Measurements from ENCODE around the gene TRIM75.

DNA sequence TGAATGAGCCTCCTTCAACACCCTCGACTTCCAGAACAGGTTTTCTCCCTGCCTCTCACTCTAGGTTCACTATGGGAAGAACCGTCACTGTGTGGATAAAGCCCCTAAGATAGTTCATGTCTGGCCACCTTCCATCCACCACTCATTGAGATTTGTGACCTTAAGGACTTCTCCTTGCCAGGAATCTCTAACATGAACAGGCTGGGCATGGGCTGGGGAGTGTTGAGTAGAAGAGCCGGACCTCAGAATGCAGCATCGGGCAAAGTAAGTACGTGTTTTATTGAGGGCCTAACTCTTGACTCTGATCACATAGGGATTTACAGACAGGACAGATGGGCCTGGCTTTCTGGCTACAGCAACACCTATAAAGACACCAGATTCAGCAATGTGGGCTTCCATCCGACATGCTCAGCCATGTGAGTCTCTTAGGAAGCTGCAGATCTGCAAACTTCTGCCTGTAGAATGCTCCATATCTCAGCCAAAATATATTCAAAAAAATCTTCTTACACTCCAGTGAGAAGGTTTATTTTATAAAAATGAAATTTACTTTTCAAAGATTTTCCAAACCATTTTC, 48.2 kb upstream of the TRIM75 start:
- TF ChIP-seq TAF1 (IDR thresholded peaks at IDR 0.05; ENCODE audit: low read depth) (no peak), POLR2AphosphoS5 (IDR thresholded peaks at IDR 0.05) (no peak)
- TF ChIP-seq, protein P1, sequence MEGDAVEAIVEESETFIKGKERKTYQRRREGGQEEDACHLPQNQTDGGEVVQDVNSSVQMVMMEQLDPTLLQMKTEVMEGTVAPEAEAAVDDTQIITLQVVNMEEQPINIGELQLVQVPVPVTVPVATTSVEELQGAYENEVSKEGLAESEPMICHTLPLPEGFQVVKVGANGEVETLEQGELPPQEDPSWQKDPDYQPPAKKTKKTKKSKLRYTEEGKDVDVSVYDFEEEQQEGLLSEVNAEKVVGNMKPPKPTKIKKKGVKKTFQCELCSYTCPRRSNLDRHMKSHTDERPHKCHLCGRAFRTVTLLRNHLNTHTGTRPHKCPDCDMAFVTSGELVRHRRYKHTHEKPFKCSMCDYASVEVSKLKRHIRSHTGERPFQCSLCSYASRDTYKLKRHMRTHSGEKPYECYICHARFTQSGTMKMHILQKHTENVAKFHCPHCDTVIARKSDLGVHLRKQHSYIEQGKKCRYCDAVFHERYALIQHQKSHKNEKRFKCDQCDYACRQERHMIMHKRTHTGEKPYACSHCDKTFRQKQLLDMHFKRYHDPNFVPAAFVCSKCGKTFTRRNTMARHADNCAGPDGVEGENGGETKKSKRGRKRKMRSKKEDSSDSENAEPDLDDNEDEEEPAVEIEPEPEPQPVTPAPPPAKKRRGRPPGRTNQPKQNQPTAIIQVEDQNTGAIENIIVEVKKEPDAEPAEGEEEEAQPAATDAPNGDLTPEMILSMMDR (IDR thresholded peaks at IDR 0.05; ENCODE audit: poor library complexity, severe bottlenecking): no peak
